GM06990 (cell line): Measurements from ENCODE around the gene PIH1D1.
A peak's percentile ranks its signal among the peaks of the same experiment; 100 is the strongest.

Experiments used
- DNase-seq: peaks from one replicate; pipeline ENCODE4 v3.0.0-alpha.2; 2011; ENCODE audit not compliant: insufficient read length; ENCODE audit errors: extremely low read depth
- H3K27me3 ChIP-seq: replicated peaks from 2 replicates; pipeline ENCODE4 v1.6.0; 2011; ENCODE audit warnings: low read length; ENCODE audit not compliant: control insufficient read depth, insufficient read depth
- H3K36me3 ChIP-seq: 2 replicates; pipeline ENCODE4 v1.5.1; 2011; ENCODE audit warnings: low read length; ENCODE audit not compliant: control insufficient read depth, insufficient read depth
- H3K4me3 ChIP-seq: replicated peaks from 2 replicates; pipeline ENCODE4 v1.5.1; 2011; ENCODE audit warnings: low read depth, mild to moderate bottlenecking, control low read depth, low read length
- CTCF ChIP-seq: IDR thresholded peaks from 2 replicates; pipeline ENCODE4 v1.5.1; 2011; ENCODE audit warnings: low read length, control low read depth, mild to moderate bottlenecking, inconsistent platforms; ENCODE audit not compliant: insufficient read depth, poor library complexity, severe bottlenecking

Gene PIH1D1

GRCh38 chr19:49422407-49423070 is 29.1 kb downstream of the PIH1D1 start:
- no peak overlapping the region for H3K4me3 ChIP-seq
- peak; percentile 39 for TF ChIP-seq CTCF
- DNase-seq = peak; percentile 54
- peaks cover 2% of the 10 kb centered on the region for H3K27me3 ChIP-seq
- H3K36me3 ChIP-seq = no peaks in the 10 kb centered on the region

GRCh38 chr19:49421878-49422202 is 29.8 kb downstream of the PIH1D1 start:
- Histone ChIP-seq H3K27me3 (peaks cover 2% of the 10 kb centered on the region), H3K4me3 (no peak overlapping the region), H3K36me3 (no peaks in the 10 kb centered on the region)
- TF ChIP-seq CTCF = no peak
- DNase-seq = no peak

- DNase-seq = peak; percentile 53
- H3K4me3 ChIP-seq = no peak overlapping the region
- TF ChIP-seq CTCF = no peak
- peaks cover 2% of the 10 kb centered on the region for H3K27me3 ChIP-seq
- no peaks in the 10 kb centered on the region for H3K36me3 ChIP-seq
These were observed 30.4 kb downstream of the PIH1D1 start for GRCh38 chr19:49421039-49421877.

- DNase-seq = no peak
- TF ChIP-seq CTCF = no peak
- peaks cover 2% of the 10 kb centered on the region for H3K27me3 ChIP-seq
These were observed 31.4 kb downstream of the PIH1D1 start for GRCh38 chr19:49420227-49420626.

GRCh38 chr19:49419173-49419572 is 32.4 kb downstream of the PIH1D1 start:
- peaks cover 2% of the 10 kb centered on the region for H3K27me3 ChIP-seq
- no peak for TF ChIP-seq CTCF

More at GRCh38 chr19:49420227-49420626, 31.4 kb downstream of the PIH1D1 start:
- no peak overlapping the region for H3K4me3 ChIP-seq
- no peaks in the 10 kb centered on the region for H3K36me3 ChIP-seq

GRCh38 chr19:49418511-49418910 is 33.1 kb downstream of the PIH1D1 start:
- no peak for DNase-seq
- Histone ChIP-seq H3K4me3 (no peak overlapping the region), H3K36me3 (no peaks in the 10 kb centered on the region), H3K27me3 (no peaks in the 10 kb centered on the region)
- no peak for TF ChIP-seq CTCF

More at GRCh38 chr19:49419173-49419572, 32.4 kb downstream of the PIH1D1 start:
- Histone ChIP-seq H3K4me3 (no peak overlapping the region), H3K36me3 (no peaks in the 10 kb centered on the region)
- no peak for DNase-seq
